ENCODE data around the gene EFCAB6. TPM values are rescaled to one million over a fixed set of nuclear protein-coding genes. Genes with fewer than 3 reads are reported as not detected.

Gene EFCAB6
- total RNA-seq, 1 donor from 2014 or later = 8.6 TPM

GRCh38 chr22:43840431-43840830, 28.3 kb upstream of the EFCAB6 start:
- no peak for TF ChIP-seq CTCF (IDR thresholded peaks at IDR 0.05)
- H3K27me3 ChIP-seq = no peaks in the 10 kb centered on the region
- DNase-seq (ENCODE audit: low spot score in 2 of 2) = no peak
- H3K27ac ChIP-seq = no peak overlapping the region
- H3K9me3 ChIP-seq = no peaks in the 10 kb centered on the region
- intact Hi-C loops (cut with DNase I) = no loop called here
- H3K4me1 ChIP-seq = no peaks in the 10 kb centered on the region
- H3K36me3 ChIP-seq = no peaks in the 10 kb centered on the region
- no peak overlapping the region for H3K4me3 ChIP-seq

GRCh38 chr22:43839781-43840180, 27.7 kb upstream of the EFCAB6 start:
- no peak overlapping the region for H3K4me3 ChIP-seq
- DNase-seq (ENCODE audit: low spot score in 2 of 2) = no peak
- no peaks in the 10 kb centered on the region for H3K4me1 ChIP-seq
- no peak for TF ChIP-seq CTCF (IDR thresholded peaks at IDR 0.05)
- H3K27ac ChIP-seq = no peak overlapping the region
- no peaks in the 10 kb centered on the region for H3K27me3 ChIP-seq
- intact Hi-C loops (cut with DNase I) = no loop called here
- no peaks in the 10 kb centered on the region for H3K36me3 ChIP-seq
- no peaks in the 10 kb centered on the region for H3K9me3 ChIP-seq

- H3K9me3 ChIP-seq = no peaks in the 10 kb centered on the region
- TF ChIP-seq CTCF (IDR thresholded peaks at IDR 0.05) = no peak
- no peak for DNase-seq (ENCODE audit: low spot score in 2 of 2)
- no peaks in the 10 kb centered on the region for H3K4me1 ChIP-seq
- no peak overlapping the region for H3K27ac ChIP-seq
- intact Hi-C loops (cut with DNase I) = no loop called here
- no peak overlapping the region for H3K4me3 ChIP-seq
- H3K36me3 ChIP-seq = no peaks in the 10 kb centered on the region
- no peaks in the 10 kb centered on the region for H3K27me3 ChIP-seq
These were observed 26.6 kb upstream of the EFCAB6 start for GRCh38 chr22:43838571-43839307.

GRCh38 chr22:43838161-43838560, 26.1 kb upstream of the EFCAB6 start:
- Histone ChIP-seq H3K4me1 (no peaks in the 10 kb centered on the region), H3K27ac (no peak overlapping the region), H3K36me3 (no peaks in the 10 kb centered on the region), H3K9me3 (no peaks in the 10 kb centered on the region), H3K4me3 (no peak overlapping the region), H3K27me3 (no peaks in the 10 kb centered on the region)
- no peak for DNase-seq (ENCODE audit: low spot score in 2 of 2)
- intact Hi-C loops (cut with DNase I) = no loop called here
- no peak for TF ChIP-seq CTCF (IDR thresholded peaks at IDR 0.05)

GRCh38 chr22:43837666-43838065, 25.6 kb upstream of the EFCAB6 start:
- Histone ChIP-seq H3K4me3 (no peak overlapping the region), H3K27ac (no peak overlapping the region), H3K9me3 (no peaks in the 10 kb centered on the region), H3K36me3 (no peaks in the 10 kb centered on the region), H3K27me3 (no peaks in the 10 kb centered on the region), H3K4me1 (no peaks in the 10 kb centered on the region)
- no peak for DNase-seq (ENCODE audit: low spot score in 2 of 2)
- intact Hi-C loops (cut with DNase I) = no loop called here
- no peak for TF ChIP-seq CTCF (IDR thresholded peaks at IDR 0.05)

- Histone ChIP-seq H3K27me3 (no peaks in the 10 kb centered on the region), H3K27ac (no peak overlapping the region), H3K4me3 (no peak overlapping the region), H3K36me3 (no peaks in the 10 kb centered on the region), H3K9me3 (no peaks in the 10 kb centered on the region), H3K4me1 (no peaks in the 10 kb centered on the region)
- no peak for TF ChIP-seq CTCF (IDR thresholded peaks at IDR 0.05)
- intact Hi-C loops (cut with DNase I) = no loop called here
- no peak for DNase-seq (ENCODE audit: low spot score in 2 of 2)
These were observed 23.6 kb upstream of the EFCAB6 start for GRCh38 chr22:43835736-43836135.
